Smooth muscle cell (in vitro differentiated cells): ENCODE measurements around the gene ITPKC. TPM values are rescaled to one million over a fixed set of nuclear protein-coding genes. Genes with fewer than 3 reads are reported as not detected.

ENCODE experiments used
- DNase-seq: peaks from one replicate; lab custom pipeline; 2025; ENCODE audit not compliant: unreplicated experiment; lab: John Stamatoyannopoulos, UW
- H2AFZ ChIP-seq: fragments of 200-600 bp; sonication (generic); 2 replicates; pipeline ENCODE4 v1.6.0; 2016; ENCODE audit warnings: antibody characterized with exemption, low read depth, mild to moderate bottlenecking
- H3F3A ChIP-seq: fragments of 200-600 bp; sonication (generic); 2 replicates; pipeline ENCODE4 v1.6.0; 2017; ENCODE audit warnings: antibody characterized with exemption, low read depth
- H3K27ac ChIP-seq: fragments of 200-600 bp; sonication (generic); 2 replicates; pipeline ENCODE4 v1.5.1; 2016; ENCODE audit warnings: low read depth, mild to moderate bottlenecking
- H3K27me3 ChIP-seq: fragments of 200-600 bp; sonication (generic); 2 replicates; pipeline ENCODE4 v1.6.1; 2016; ENCODE audit warnings: low read depth, mild to moderate bottlenecking
- H3K36me3 ChIP-seq: fragments of 200-600 bp; sonication (generic); 2 replicates; pipeline ENCODE4 v1.5.1; 2016; ENCODE audit warnings: low read depth
- H3K4me1 ChIP-seq: fragments of 200-600 bp; sonication (generic); 2 replicates; pipeline ENCODE4 v1.5.1; 2016; ENCODE audit warnings: low read depth
- H3K4me2 ChIP-seq: fragments of 200-600 bp; sonication (generic); 2 replicates; pipeline ENCODE4 v1.6.0; 2016; ENCODE audit warnings: mild to moderate bottlenecking
- H3K4me3 ChIP-seq: fragments of 200-600 bp; sonication (generic); 2 replicates; pipeline ENCODE4 v1.5.1; 2016; ENCODE audit warnings: mild to moderate bottlenecking
- H3K79me2 ChIP-seq: fragments of 200-600 bp; sonication (generic); 2 replicates; pipeline ENCODE4 v1.6.0; 2016; ENCODE audit warnings: low read depth, mild to moderate bottlenecking
- H3K9ac ChIP-seq: fragments of 200-600 bp; sonication (generic); 2 replicates; pipeline ENCODE4 v1.6.0; 2016; ENCODE audit warnings: low read depth
- H3K9me3 ChIP-seq: fragments of 200-600 bp; sonication (generic); replicated peaks from 2 replicates; pipeline ENCODE4 v1.5.1; 2016; ENCODE audit warnings: low read depth
- H4K20me1 ChIP-seq: fragments of 200-600 bp; sonication (generic); 2 replicates; pipeline ENCODE4 v1.6.0; 2016; ENCODE audit warnings: low read depth
- CTCF ChIP-seq: fragments of 200-600 bp; sonication (generic); IDR thresholded peaks from 2 replicates; pipeline ENCODE4 v1.5.1; 2017; ENCODE audit warnings: borderline replicate concordance, mild to moderate bottlenecking, antibody characterized with exemption; ENCODE audit not compliant: insufficient read depth, poor library complexity, severe bottlenecking
- WGBS: methylation state at CpG from one replicate; pipeline ENCODE4 v1.1.7; 2016; ENCODE audit warnings: low lambda C conversion rate; 5-methylcytosine and 5-hydroxymethylcytosine counted together
- polyA plus RNA-seq: library from polyadenylated mRNA; unstranded; fragments of >200 nt; fragmentation: Nextera tagmentation; extraction: Ambion mirVana; gene quantifications from 2 replicates; pipeline ENCODE4 v1.2.1, GENCODE V29; 2016
- total RNA-seq: library from RNA; depleted of rRNA; stranded (reverse); fragments of >200 nt; gene quantifications from 2 replicates; pipeline ENCODE4 v1.2.3, GENCODE V29; 2014

ITPKC gene
- total and polyA plus RNA-seq, 2 experiments from 2014 or later, result 24.1 to 25.0 TPM

- H3K9ac ChIP-seq, result no peak overlapping the region
- no peaks in the 10 kb centered on the region for H3F3A ChIP-seq
- H2AFZ ChIP-seq, result no peak overlapping the region
- no peak for DNase-seq
- TF ChIP-seq CTCF, result no peak
- no peak overlapping the region for H3K27ac ChIP-seq
- no peaks in the 10 kb centered on the region for H3K4me1 ChIP-seq
- peaks cover 16% of the 10 kb centered on the region for H3K36me3 ChIP-seq
- no peak overlapping the region for H3K4me2 ChIP-seq
- 98% methylated on average over 13 of the region's 13 CpGs for WGBS
- no peaks in the 10 kb centered on the region for H3K79me2 ChIP-seq
- peaks cover 41% of the 10 kb centered on the region for H4K20me1 ChIP-seq
- no peaks in the 10 kb centered on the region for H3K9me3 ChIP-seq
- no peaks in the 10 kb centered on the region for H3K27me3 ChIP-seq
- no peak overlapping the region for H3K4me3 ChIP-seq
Measured at GRCh38 chr19:40733149-40733548, 16.2 kb downstream of the ITPKC start.

GRCh38 chr19:40735013-40735771, 18.3 kb downstream of the ITPKC start:
- Histone ChIP-seq H2AFZ (no peak overlapping the region), H3K27me3 (no peaks in the 10 kb centered on the region), H3K9me3 (no peaks in the 10 kb centered on the region), H3K27ac (no peak overlapping the region), H3K4me2 (no peak overlapping the region), H3K79me2 (no peaks in the 10 kb centered on the region), H4K20me1 (peaks cover 28% of the 10 kb centered on the region), H3K9ac (no peak overlapping the region), H3K4me3 (no peak overlapping the region), H3F3A (no peaks in the 10 kb centered on the region), H3K4me1 (no peaks in the 10 kb centered on the region), H3K36me3 (peaks cover 10% of the 10 kb centered on the region)
- WGBS, result 88% methylated on average over 11 of the region's 11 CpGs
- no peak for DNase-seq
- TF ChIP-seq CTCF, result no peak

- no peak overlapping the region for H3K4me2 ChIP-seq
- H3K9me3 ChIP-seq, result no peaks in the 10 kb centered on the region
- no peak overlapping the region for H3K27ac ChIP-seq
- H3K9ac ChIP-seq, result no peak overlapping the region
- DNase-seq, result no peak
- H4K20me1 ChIP-seq, result peaks cover 17% of the 10 kb centered on the region
- H3K4me1 ChIP-seq, result no peaks in the 10 kb centered on the region
- no peaks in the 10 kb centered on the region for H3F3A ChIP-seq
- H3K36me3 ChIP-seq, result peaks cover 4% of the 10 kb centered on the region
- no peak overlapping the region for H2AFZ ChIP-seq
- H3K79me2 ChIP-seq, result no peaks in the 10 kb centered on the region
- no peaks in the 10 kb centered on the region for H3K27me3 ChIP-seq
- H3K4me3 ChIP-seq, result no peak overlapping the region
- TF ChIP-seq CTCF, result no peak
- 92% methylated on average over 9 of the region's 9 CpGs for WGBS
Measured at GRCh38 chr19:40736661-40737060, 19.7 kb downstream of the ITPKC start.

- no peaks in the 10 kb centered on the region for H3K9me3 ChIP-seq
- no peak overlapping the region for H3K4me2 ChIP-seq
- no peak overlapping the region for H3K9ac ChIP-seq
- no peak for TF ChIP-seq CTCF
- peaks cover 4% of the 10 kb centered on the region for H3K36me3 ChIP-seq
- H3K4me3 ChIP-seq, result no peak overlapping the region
- no peaks in the 10 kb centered on the region for H3K79me2 ChIP-seq
- no peaks in the 10 kb centered on the region for H3K4me1 ChIP-seq
- H3K27ac ChIP-seq, result no peak overlapping the region
- no peak overlapping the region for H2AFZ ChIP-seq
- no peaks in the 10 kb centered on the region for H3F3A ChIP-seq
- 94% methylated on average over 9 of the region's 9 CpGs for WGBS
- peaks cover 13% of the 10 kb centered on the region for H4K20me1 ChIP-seq
- DNase-seq, result no peak
- no peaks in the 10 kb centered on the region for H3K27me3 ChIP-seq
Measured at GRCh38 chr19:40737102-40737644, 20.3 kb downstream of the ITPKC start.
